SU-DHL-6 (cell line): Measurements from ENCODE around the gene KLHL30.

Experiments
- H2AFZ ChIP-seq: fragments of 200-600 bp; sonication (generic); 2 replicates; pipeline ENCODE4 v1.6.1; 2014; ENCODE audit warnings: low read depth, mild to moderate bottlenecking, moderate library complexity, mixed read lengths, antibody characterized with exemption, low read length; ENCODE audit not compliant: severe bottlenecking
- H3F3A ChIP-seq: fragments of 200-600 bp; shearing (Covaris generic); 2 replicates; pipeline ENCODE4 v1.6.0; 2016; ENCODE audit warnings: antibody characterized with exemption, mild to moderate bottlenecking; ENCODE audit not compliant: insufficient read depth
- H3K27ac ChIP-seq: fragments of 200-600 bp; sonication (generic); 2 replicates; pipeline ENCODE4 v1.5.1; 2016; ENCODE audit warnings: low read depth, mild to moderate bottlenecking, low read length, moderate library complexity, mixed read lengths
- H3K27me3 ChIP-seq: fragments of 200-600 bp; sonication (generic), shearing (Covaris generic); 2 replicates; pipeline ENCODE4 v1.6.0; 2014; ENCODE audit warnings: mild to moderate bottlenecking, low read length
- H3K36me3 ChIP-seq: fragments of 200-600 bp; sonication (generic); 2 replicates; pipeline ENCODE4 v1.6.1; 2014; ENCODE audit warnings: mild to moderate bottlenecking, low read length, mixed read lengths
- H3K4me2 ChIP-seq: fragments of 300-600, 200-600 bp; shearing (Covaris generic), sonication (generic); 2 replicates; pipeline ENCODE4 v1.6.0; 2014; ENCODE audit warnings: low read length, low read depth, mild to moderate bottlenecking; ENCODE audit not compliant: poor library complexity, severe bottlenecking
- H3K4me3 ChIP-seq: fragments of 200-600 bp; sonication (generic); 2 replicates; pipeline ENCODE4 v1.5.1; 2014; ENCODE audit warnings: antibody characterized with exemption, low read length, mild to moderate bottlenecking, mixed read lengths; ENCODE audit not compliant: insufficient read depth, poor library complexity, severe bottlenecking
- H3K79me2 ChIP-seq: fragments of 200-600 bp; sonication (generic); 2 replicates; pipeline ENCODE4 v1.6.1; 2014; ENCODE audit warnings: mild to moderate bottlenecking, low read length, moderate library complexity; ENCODE audit not compliant: insufficient read depth
- H3K9ac ChIP-seq: fragments of 200-600 bp; sonication (generic); 2 replicates; pipeline ENCODE4 v1.7.0; 2014; ENCODE audit warnings: mild to moderate bottlenecking, low read length
- H3K9me2 ChIP-seq: fragments of 200-600 bp; sonication (generic); replicated peaks from 2 replicates; pipeline ENCODE4 v1.6.1; 2014; ENCODE audit warnings: low read length; ENCODE audit not compliant: insufficient read depth
- H3K9me3 ChIP-seq: fragments of 200-600 bp; sonication (generic); 2 replicates; pipeline ENCODE4 v1.6.1; 2014; ENCODE audit warnings: low read length, mixed read lengths; ENCODE audit not compliant: insufficient read depth
- H4K20me1 ChIP-seq: fragments of 200-600 bp; sonication (generic); 2 replicates; pipeline ENCODE4 v1.6.1; 2014; ENCODE audit warnings: low read depth, mild to moderate bottlenecking, antibody characterized with exemption, low read length, moderate library complexity, mixed read lengths
- EZH2phosphoT487 ChIP-seq: fragments of 200-600 bp; sonication (generic), shearing (Covaris generic); conservative IDR thresholded peaks from 2 replicates; pipeline ENCODE4 v1.6.1; 2018; ENCODE audit warnings: mild to moderate bottlenecking, antibody characterized with exemption, low read length, moderate library complexity, mixed read lengths
- TF ChIP-seq, protein P1 (sequence below): fragments of 200-600 bp; sonication (generic); IDR thresholded peaks from one replicate; pipeline ENCODE4 v1.5.1; 2017; ENCODE audit warnings: antibody characterized with exemption, mild to moderate bottlenecking, low read length, moderate library complexity; ENCODE audit not compliant: insufficient read depth, poor library complexity, severe bottlenecking

Gene KLHL30

GRCh38 chr2:238159661-238160205 is 21.3 kb downstream of the KLHL30 start:
- Histone ChIP-seq H2AFZ (peak overlapping the region; percentile 70), H3K36me3 (no peaks in the 10 kb centered on the region), H3K4me3 (peak overlapping the region; percentile 44), H3K27ac (no peak overlapping the region), H4K20me1 (no peaks in the 10 kb centered on the region), H3K27me3 (no peaks in the 10 kb centered on the region), H3K9me2 (no peaks in the 10 kb centered on the region), H3K79me2 (no peaks in the 10 kb centered on the region), H3F3A (no peaks in the 10 kb centered on the region), H3K4me2 (peak overlapping the region; percentile 56), H3K9ac (peak overlapping the region; percentile 35), H3K9me3 (no peaks in the 10 kb centered on the region)
- TF ChIP-seq, protein P1, sequence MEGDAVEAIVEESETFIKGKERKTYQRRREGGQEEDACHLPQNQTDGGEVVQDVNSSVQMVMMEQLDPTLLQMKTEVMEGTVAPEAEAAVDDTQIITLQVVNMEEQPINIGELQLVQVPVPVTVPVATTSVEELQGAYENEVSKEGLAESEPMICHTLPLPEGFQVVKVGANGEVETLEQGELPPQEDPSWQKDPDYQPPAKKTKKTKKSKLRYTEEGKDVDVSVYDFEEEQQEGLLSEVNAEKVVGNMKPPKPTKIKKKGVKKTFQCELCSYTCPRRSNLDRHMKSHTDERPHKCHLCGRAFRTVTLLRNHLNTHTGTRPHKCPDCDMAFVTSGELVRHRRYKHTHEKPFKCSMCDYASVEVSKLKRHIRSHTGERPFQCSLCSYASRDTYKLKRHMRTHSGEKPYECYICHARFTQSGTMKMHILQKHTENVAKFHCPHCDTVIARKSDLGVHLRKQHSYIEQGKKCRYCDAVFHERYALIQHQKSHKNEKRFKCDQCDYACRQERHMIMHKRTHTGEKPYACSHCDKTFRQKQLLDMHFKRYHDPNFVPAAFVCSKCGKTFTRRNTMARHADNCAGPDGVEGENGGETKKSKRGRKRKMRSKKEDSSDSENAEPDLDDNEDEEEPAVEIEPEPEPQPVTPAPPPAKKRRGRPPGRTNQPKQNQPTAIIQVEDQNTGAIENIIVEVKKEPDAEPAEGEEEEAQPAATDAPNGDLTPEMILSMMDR, result no peak
- no peak for TF ChIP-seq EZH2phosphoT487

- TF ChIP-seq, protein P1, result peak; percentile 89
- no peak for TF ChIP-seq EZH2phosphoT487
- Histone ChIP-seq H3K9me2 (no peaks in the 10 kb centered on the region), H3K27me3 (no peaks in the 10 kb centered on the region)
Measured at GRCh38 chr2:238160206-238161129, 22.0 kb downstream of the KLHL30 start.

DNA sequence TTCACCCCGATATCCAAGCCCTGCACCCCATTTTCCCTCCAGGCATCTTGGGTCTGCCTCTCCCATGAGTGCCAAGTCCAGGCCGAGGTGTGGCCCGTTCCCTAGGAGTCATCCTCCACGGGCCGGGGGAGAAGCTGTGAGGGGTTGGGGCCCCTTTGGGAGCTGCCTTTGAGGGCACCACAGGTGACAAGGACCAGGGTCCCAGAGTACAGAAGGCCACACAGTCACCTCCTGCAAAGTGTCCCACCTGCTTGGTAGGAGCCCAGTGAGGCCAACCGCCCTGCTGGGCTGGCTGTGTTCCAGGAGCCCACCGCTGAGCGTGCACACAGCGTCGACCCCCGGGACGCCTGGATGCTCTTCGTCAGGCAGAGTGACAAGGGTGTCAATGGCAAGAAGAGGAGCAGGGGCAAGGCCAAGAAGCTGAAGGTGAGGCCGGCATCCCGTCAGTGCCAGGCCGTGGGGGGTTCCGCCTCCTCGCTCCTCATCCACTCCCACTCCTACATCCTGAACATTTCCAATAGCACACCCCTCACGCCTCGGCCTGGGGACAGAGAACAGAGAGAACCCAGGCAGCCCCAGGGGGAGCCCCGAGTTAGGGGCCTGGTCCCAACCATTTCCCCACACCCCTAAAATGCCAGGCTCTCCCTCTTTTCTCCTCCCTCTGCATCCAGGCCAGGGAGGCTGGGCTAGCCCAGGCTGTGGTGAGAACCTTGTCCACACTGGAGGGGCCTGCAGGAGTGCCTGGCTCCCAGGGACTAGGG is 23.0 kb downstream of the KLHL30 start:
- no peaks in the 10 kb centered on the region for H3K9me2 ChIP-seq
- no peak overlapping the region for H3K4me3 ChIP-seq
- no peak overlapping the region for H3K4me2 ChIP-seq
- no peak for TF ChIP-seq EZH2phosphoT487
- TF ChIP-seq, protein P1, result no peak
- no peak overlapping the region for H2AFZ ChIP-seq
- no peaks in the 10 kb centered on the region for H4K20me1 ChIP-seq
- peaks cover 4% of the 10 kb centered on the region; the same call in 1 of the 2 replicates for H3F3A ChIP-seq
- no peaks in the 10 kb centered on the region for H3K27me3 ChIP-seq
- no peaks in the 10 kb centered on the region for H3K79me2 ChIP-seq
- H3K27ac ChIP-seq, result no peak overlapping the region
- no peak overlapping the region for H3K9ac ChIP-seq
- H3K9me3 ChIP-seq, result no peaks in the 10 kb centered on the region
- H3K36me3 ChIP-seq, result no peaks in the 10 kb centered on the region

More at GRCh38 chr2:238160206-238161129, 22.0 kb downstream of the KLHL30 start:
- H3F3A ChIP-seq, result no peaks in the 10 kb centered on the region
- peak overlapping the region; percentile 2 for H3K4me3 ChIP-seq
- H3K9me3 ChIP-seq, result no peaks in the 10 kb centered on the region
- peak overlapping the region; percentile 70 for H2AFZ ChIP-seq
- no peaks in the 10 kb centered on the region for H3K36me3 ChIP-seq
- no peaks in the 10 kb centered on the region for H3K79me2 ChIP-seq
- H3K4me2 ChIP-seq, result peak overlapping the region; percentile 56
- peak overlapping the region; percentile 35; the same call in 1 of the 2 replicates for H3K9ac ChIP-seq
- no peak overlapping the region for H3K27ac ChIP-seq
- H4K20me1 ChIP-seq, result no peaks in the 10 kb centered on the region
